ENCODE data around the gene ITGA1.

Gene ITGA1

GRCh38 chr5:52947208-52947607 is 159.5 kb downstream of the ITGA1 start:
- H3K9me3 ChIP-seq (ENCODE audit: severe bottlenecking), result no peaks in the 10 kb centered on the region
- H3K27me3 ChIP-seq (ENCODE audit: insufficient read depth, poor library complexity, severe bottlenecking), result no peaks in the 10 kb centered on the region
- no peak for TF ChIP-seq CTCF (IDR thresholded peaks at IDR 0.05; ENCODE audit: poor library complexity, severe bottlenecking)
- H3K36me3 ChIP-seq (ENCODE audit: low read depth), result no peaks in the 10 kb centered on the region
- peak overlapping the region; percentile 55 for H3K27ac ChIP-seq (ENCODE audit: poor library complexity, severe bottlenecking)
- DNase-seq (ENCODE audit: low spot score) (no peak), ATAC-seq (ENCODE audit: low read depth) (no peak)
- peaks cover 52% of the 10 kb centered on the region for H3K4me1 ChIP-seq (ENCODE audit: insufficient read depth, poor library complexity, severe bottlenecking)
- no peak overlapping the region for H3K4me3 ChIP-seq (ENCODE audit: severe bottlenecking)

GRCh38 chr5:52947851-52948250 is 160.1 kb downstream of the ITGA1 start:
- DNase-seq (ENCODE audit: low spot score) (no peak), ATAC-seq (ENCODE audit: low read depth) (no peak)
- Histone ChIP-seq H3K36me3 (ENCODE audit: low read depth) (no peaks in the 10 kb centered on the region), H3K27me3 (ENCODE audit: insufficient read depth, poor library complexity, severe bottlenecking) (no peaks in the 10 kb centered on the region), H3K4me3 (ENCODE audit: severe bottlenecking) (no peak overlapping the region), H3K27ac (ENCODE audit: poor library complexity, severe bottlenecking) (peak overlapping the region; percentile 55), H3K9me3 (ENCODE audit: severe bottlenecking) (no peaks in the 10 kb centered on the region), H3K4me1 (ENCODE audit: insufficient read depth, poor library complexity, severe bottlenecking) (peaks cover 52% of the 10 kb centered on the region)
- no peak for TF ChIP-seq CTCF (IDR thresholded peaks at IDR 0.05; ENCODE audit: poor library complexity, severe bottlenecking)

- Histone ChIP-seq H3K4me1 (ENCODE audit: insufficient read depth, poor library complexity, severe bottlenecking) (peaks cover 52% of the 10 kb centered on the region), H3K4me3 (ENCODE audit: severe bottlenecking) (no peak overlapping the region), H3K27me3 (ENCODE audit: insufficient read depth, poor library complexity, severe bottlenecking) (no peaks in the 10 kb centered on the region), H3K27ac (ENCODE audit: poor library complexity, severe bottlenecking) (peak overlapping the region; percentile 55), H3K9me3 (ENCODE audit: severe bottlenecking) (no peaks in the 10 kb centered on the region), H3K36me3 (ENCODE audit: low read depth) (no peaks in the 10 kb centered on the region)
- ATAC-seq (ENCODE audit: low read depth) (peak; percentile 87), DNase-seq (ENCODE audit: low spot score) (no peak)
- TF ChIP-seq CTCF (IDR thresholded peaks at IDR 0.05; ENCODE audit: poor library complexity, severe bottlenecking), result peak; percentile 98
Measured at GRCh38 chr5:52948418-52949076, 160.8 kb downstream of the ITGA1 start.

- ATAC-seq (ENCODE audit: low read depth), result peak; percentile 12; the same call in 1 of the 3 replicates
- Histone ChIP-seq H3K27ac (ENCODE audit: poor library complexity, severe bottlenecking) (no peak overlapping the region), H3K4me1 (ENCODE audit: insufficient read depth, poor library complexity, severe bottlenecking) (peaks cover 44% of the 10 kb centered on the region), H3K9me3 (ENCODE audit: severe bottlenecking) (no peaks in the 10 kb centered on the region), H3K4me3 (ENCODE audit: severe bottlenecking) (no peak overlapping the region), H3K27me3 (ENCODE audit: insufficient read depth, poor library complexity, severe bottlenecking) (no peaks in the 10 kb centered on the region), H3K36me3 (ENCODE audit: low read depth) (no peaks in the 10 kb centered on the region)
- TF ChIP-seq CTCF (IDR thresholded peaks at IDR 0.05; ENCODE audit: poor library complexity, severe bottlenecking), result no peak
- no peak for DNase-seq (ENCODE audit: low spot score)
Measured at GRCh38 chr5:52950686-52951085, 163.0 kb downstream of the ITGA1 start.

GRCh38 chr5:52952483-52952882 is 164.8 kb downstream of the ITGA1 start:
- TF ChIP-seq CTCF (IDR thresholded peaks at IDR 0.05; ENCODE audit: poor library complexity, severe bottlenecking), result no peak
- DNase-seq (ENCODE audit: low spot score), result no peak
- H3K9me3 ChIP-seq (ENCODE audit: severe bottlenecking), result no peaks in the 10 kb centered on the region
- no peaks in the 10 kb centered on the region for H3K36me3 ChIP-seq (ENCODE audit: low read depth)
- no peaks in the 10 kb centered on the region for H3K27me3 ChIP-seq (ENCODE audit: insufficient read depth, poor library complexity, severe bottlenecking)
- no peak overlapping the region for H3K27ac ChIP-seq (ENCODE audit: poor library complexity, severe bottlenecking)
- peaks cover 27% of the 10 kb centered on the region for H3K4me1 ChIP-seq (ENCODE audit: insufficient read depth, poor library complexity, severe bottlenecking)
- ATAC-seq (ENCODE audit: low read depth), result no peak
- H3K4me3 ChIP-seq (ENCODE audit: severe bottlenecking), result no peak overlapping the region

All from RWPE2 (cell line).